ENCODE results near the gene SMIM12.

SMIM12 gene

DNA sequence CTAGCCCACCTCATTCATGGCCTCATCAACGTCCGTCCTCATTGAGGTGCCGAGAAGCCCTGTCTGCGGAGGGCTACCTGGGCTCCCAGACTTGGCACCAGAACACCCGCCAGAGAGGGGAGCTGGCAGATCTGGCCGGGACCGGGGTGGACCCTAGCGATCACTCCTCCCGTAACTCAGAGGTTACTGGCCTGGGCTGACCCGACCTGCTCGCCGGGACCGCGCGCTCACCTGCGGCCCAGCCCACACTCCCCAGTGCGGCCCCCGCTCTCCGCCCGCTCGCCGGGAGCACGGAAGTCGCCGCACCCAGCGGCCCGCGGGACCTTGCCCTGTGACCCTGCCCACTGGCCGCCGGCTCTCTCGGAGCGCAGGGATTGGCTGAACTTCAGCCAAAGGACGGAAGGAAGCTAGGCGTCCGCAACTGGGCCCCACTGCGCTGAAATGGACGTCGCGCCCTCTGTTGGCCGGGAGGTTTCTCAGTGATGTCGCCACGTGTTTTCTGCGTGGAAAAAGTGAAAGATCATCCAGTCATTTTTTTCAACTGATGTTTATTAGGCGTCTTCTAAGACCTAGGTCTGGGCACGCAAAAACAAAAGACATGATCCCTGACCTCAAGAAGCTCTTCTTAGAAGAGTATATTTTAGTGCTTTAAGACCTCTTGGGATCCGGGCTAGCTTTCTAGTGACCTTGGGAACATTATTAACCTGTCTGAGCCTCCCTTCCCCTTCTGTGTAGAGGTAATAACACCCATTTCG, at the start of gene SMIM12:
SMIM12 (minus strand) TSS at position 304 of the 755 bp plus-strand sequence. CDS start 3,772 bp downstream, outside the sequence.
- H3K36me3 Mint-ChIP-seq (ENCODE audit: insufficient read depth) = peaks cover 13% of the 10 kb centered on the region
- H3K27me3 Mint-ChIP-seq = no peaks in the 10 kb centered on the region
- H3K4me1 Mint-ChIP-seq = peaks cover 56% of the 10 kb centered on the region
- peak; percentile 87 for ATAC-seq (replicated peaks; ENCODE audit: extremely low read depth, poor library complexity, severe bottlenecking)
- H3K9me3 Mint-ChIP-seq = no peaks in the 10 kb centered on the region
- peak; percentile 75 to 82 for DNase-seq (ENCODE audit: low spot score in 2 of 2)
- H3K27ac Mint-ChIP-seq (ENCODE audit: low read depth) = peak within 1 kb of the TSS; percentile 94
- peak within 1 kb of the TSS; percentile 91 for H3K4me3 Mint-ChIP-seq

- Mint-ChIP-seq H3K27ac (ENCODE audit: low read depth) (no peak overlapping the region), H3K36me3 (ENCODE audit: insufficient read depth) (no peaks in the 10 kb centered on the region), H3K4me1 (no peaks in the 10 kb centered on the region), H3K4me3 (no peak overlapping the region), H3K27me3 (peaks cover 63% of the 10 kb centered on the region), H3K9me3 (no peaks in the 10 kb centered on the region)
- DNase-seq (ENCODE audit: low spot score in 2 of 2) = no peak
- no peak for ATAC-seq (replicated peaks; ENCODE audit: extremely low read depth, poor library complexity, severe bottlenecking)
These were observed 48.8 kb upstream of the SMIM12 start for GRCh38 chr1:34908369-34908768.

DNA sequence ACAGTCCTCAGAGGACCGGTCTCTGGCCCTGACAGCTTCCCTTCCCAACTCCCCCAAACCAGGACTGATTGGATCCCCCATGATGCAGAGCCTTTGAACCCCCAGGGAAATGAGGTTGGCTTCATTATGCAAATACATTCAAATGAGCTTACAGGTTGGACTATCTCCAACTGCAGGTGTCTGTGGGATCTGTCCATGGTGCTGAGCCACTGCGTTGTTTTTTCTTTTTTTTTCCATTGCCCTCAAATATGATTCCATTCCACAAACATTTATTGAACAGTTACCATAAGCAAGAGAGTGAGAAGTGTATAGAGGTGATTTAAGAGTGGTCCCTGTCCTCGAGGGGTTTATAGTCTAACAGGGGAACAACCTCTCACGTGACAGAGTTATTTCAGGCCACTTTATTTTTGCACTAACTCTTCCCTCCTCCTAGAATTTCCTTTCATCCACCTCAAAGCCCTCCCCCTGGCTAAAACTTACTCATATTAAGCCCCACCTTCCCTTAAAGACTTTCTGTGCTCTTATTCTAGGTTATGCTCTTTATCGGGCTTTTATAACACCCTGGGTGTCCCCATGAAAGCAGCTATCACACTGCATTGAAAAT, 48.0 kb upstream of the SMIM12 start:
- ATAC-seq (replicated peaks; ENCODE audit: extremely low read depth, poor library complexity, severe bottlenecking) (no peak), DNase-seq (ENCODE audit: low spot score in 2 of 2) (no peak)
- Mint-ChIP-seq H3K4me1 (no peaks in the 10 kb centered on the region), H3K4me3 (no peak overlapping the region), H3K27me3 (peaks cover 59% of the 10 kb centered on the region), H3K27ac (ENCODE audit: low read depth) (no peak overlapping the region), H3K9me3 (no peaks in the 10 kb centered on the region), H3K36me3 (ENCODE audit: insufficient read depth) (no peaks in the 10 kb centered on the region)

DNA sequence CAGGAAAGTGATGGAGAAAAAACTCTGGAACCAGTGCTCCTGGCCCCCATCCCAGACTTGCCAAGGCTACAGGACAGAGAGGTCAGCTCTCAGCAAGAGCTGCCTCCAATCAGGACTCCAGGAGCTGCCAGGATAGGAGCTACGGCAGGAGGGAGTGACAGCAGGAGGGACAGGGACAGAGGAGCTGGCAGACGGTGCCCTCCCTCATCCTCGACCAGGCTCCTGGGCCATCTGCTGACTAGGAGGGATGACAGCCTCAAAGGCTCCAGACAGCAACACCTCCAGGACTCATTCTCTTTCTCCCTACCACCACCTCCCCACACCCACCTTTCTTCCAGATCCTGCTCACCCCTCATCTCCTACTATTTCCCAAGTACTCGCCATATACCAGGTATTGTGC, 47.2 kb upstream of the SMIM12 start:
- Mint-ChIP-seq H3K36me3 (ENCODE audit: insufficient read depth) (no peaks in the 10 kb centered on the region), H3K9me3 (no peaks in the 10 kb centered on the region), H3K27me3 (peaks cover 65% of the 10 kb centered on the region), H3K4me3 (no peak overlapping the region), H3K27ac (ENCODE audit: low read depth) (no peak overlapping the region), H3K4me1 (no peaks in the 10 kb centered on the region)
- no peak for ATAC-seq (replicated peaks; ENCODE audit: extremely low read depth, poor library complexity, severe bottlenecking)
- no peak for DNase-seq (ENCODE audit: low spot score in 2 of 2)

DNA sequence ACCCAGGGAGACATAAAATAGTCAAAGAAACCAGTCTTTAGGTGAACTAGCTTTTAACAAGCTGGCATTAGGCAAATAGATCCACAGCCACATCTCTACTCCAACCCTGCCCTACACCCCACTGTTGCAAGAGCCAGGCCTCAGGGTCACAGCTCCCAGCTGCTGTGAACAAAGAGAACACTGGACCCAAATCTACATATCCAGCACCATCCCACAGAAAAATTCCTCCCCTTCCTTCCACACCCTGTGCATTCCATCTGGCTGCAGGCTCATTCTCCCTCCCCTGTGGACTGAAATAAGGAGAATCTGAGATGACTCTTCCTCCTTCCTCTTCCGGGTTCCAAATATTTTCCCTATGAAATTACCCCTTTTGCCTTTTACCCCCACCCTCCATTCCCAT, 46.7 kb upstream of the SMIM12 start:
- peaks cover 70% of the 10 kb centered on the region for H3K27me3 Mint-ChIP-seq
- ATAC-seq (replicated peaks; ENCODE audit: extremely low read depth, poor library complexity, severe bottlenecking) = no peak
- no peak for DNase-seq (ENCODE audit: low spot score in 2 of 2)
- H3K27ac Mint-ChIP-seq (ENCODE audit: low read depth) = no peak overlapping the region
- H3K36me3 Mint-ChIP-seq (ENCODE audit: insufficient read depth) = no peaks in the 10 kb centered on the region
- no peaks in the 10 kb centered on the region for H3K9me3 Mint-ChIP-seq
- no peaks in the 10 kb centered on the region for H3K4me1 Mint-ChIP-seq
- no peak overlapping the region for H3K4me3 Mint-ChIP-seq

GRCh38 chr1:34905098-34905459, 45.5 kb upstream of the SMIM12 start:
- no peaks in the 10 kb centered on the region for H3K36me3 Mint-ChIP-seq (ENCODE audit: insufficient read depth)
- H3K9me3 Mint-ChIP-seq = no peaks in the 10 kb centered on the region
- no peaks in the 10 kb centered on the region for H3K4me1 Mint-ChIP-seq
- no peak overlapping the region for H3K27ac Mint-ChIP-seq (ENCODE audit: low read depth)
- H3K4me3 Mint-ChIP-seq = no peak overlapping the region
- peaks cover 70% of the 10 kb centered on the region for H3K27me3 Mint-ChIP-seq
- no peak for DNase-seq (ENCODE audit: low spot score in 2 of 2)
- ATAC-seq (replicated peaks; ENCODE audit: extremely low read depth, poor library complexity, severe bottlenecking) = no peak

GRCh38 chr1:34904236-34905097, 44.9 kb upstream of the SMIM12 start:
- H3K4me3 Mint-ChIP-seq = no peak overlapping the region
- ATAC-seq (replicated peaks; ENCODE audit: extremely low read depth, poor library complexity, severe bottlenecking) (no peak), DNase-seq (ENCODE audit: low spot score in 2 of 2) (no peak)
- H3K27ac Mint-ChIP-seq (ENCODE audit: low read depth) = no peak overlapping the region
- no peaks in the 10 kb centered on the region for H3K4me1 Mint-ChIP-seq
- no peaks in the 10 kb centered on the region for H3K36me3 Mint-ChIP-seq (ENCODE audit: insufficient read depth)
- peaks cover 68% of the 10 kb centered on the region for H3K27me3 Mint-ChIP-seq
- H3K9me3 Mint-ChIP-seq = no peaks in the 10 kb centered on the region

DNA sequence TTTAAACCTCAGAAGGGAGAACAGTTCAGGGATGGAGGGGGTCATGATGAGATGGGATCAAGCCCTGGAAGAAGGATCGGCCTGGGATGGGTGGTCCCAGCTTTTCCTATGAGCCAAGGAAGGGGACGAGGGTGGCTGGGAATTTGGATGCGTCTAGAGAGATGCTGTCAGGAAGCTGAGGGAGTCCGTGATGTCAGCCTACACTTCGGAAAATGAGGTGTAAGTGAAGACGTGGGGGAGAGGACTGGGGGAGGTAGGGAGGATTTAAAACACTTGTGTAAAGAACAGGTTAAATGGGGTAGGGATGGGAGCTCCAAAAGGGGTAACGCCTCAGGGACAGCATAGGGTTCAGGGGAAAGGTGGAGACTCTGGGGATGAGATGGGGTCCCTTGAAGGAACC, 42.4 kb upstream of the SMIM12 start:
- H3K27me3 Mint-ChIP-seq = peaks cover 43% of the 10 kb centered on the region
- H3K4me1 Mint-ChIP-seq = peaks cover 5% of the 10 kb centered on the region
- H3K27ac Mint-ChIP-seq (ENCODE audit: low read depth) = no peak overlapping the region
- H3K4me3 Mint-ChIP-seq = no peak overlapping the region
- no peak for DNase-seq (ENCODE audit: low spot score in 2 of 2)
- H3K36me3 Mint-ChIP-seq (ENCODE audit: insufficient read depth) = no peaks in the 10 kb centered on the region
- ATAC-seq (replicated peaks; ENCODE audit: extremely low read depth, poor library complexity, severe bottlenecking) = no peak
- H3K9me3 Mint-ChIP-seq = no peaks in the 10 kb centered on the region

GRCh38 chr1:34900775-34901502, 41.4 kb upstream of the SMIM12 start:
- ATAC-seq (replicated peaks; ENCODE audit: extremely low read depth, poor library complexity, severe bottlenecking) (no peak), DNase-seq (ENCODE audit: low spot score in 2 of 2) (no peak)
- H3K36me3 Mint-ChIP-seq (ENCODE audit: insufficient read depth) = no peaks in the 10 kb centered on the region
- no peak overlapping the region for H3K4me3 Mint-ChIP-seq
- no peak overlapping the region for H3K27ac Mint-ChIP-seq (ENCODE audit: low read depth)
- peaks cover 33% of the 10 kb centered on the region for H3K27me3 Mint-ChIP-seq
- H3K4me1 Mint-ChIP-seq = peaks cover 5% of the 10 kb centered on the region
- H3K9me3 Mint-ChIP-seq = no peaks in the 10 kb centered on the region

- no peaks in the 10 kb centered on the region for H3K9me3 Mint-ChIP-seq
- H3K27me3 Mint-ChIP-seq = peaks cover 33% of the 10 kb centered on the region
- H3K4me1 Mint-ChIP-seq = peaks cover 5% of the 10 kb centered on the region
- DNase-seq (ENCODE audit: low spot score in 2 of 2) (no peak), ATAC-seq (replicated peaks; ENCODE audit: extremely low read depth, poor library complexity, severe bottlenecking) (no peak)
- H3K36me3 Mint-ChIP-seq (ENCODE audit: insufficient read depth) = no peaks in the 10 kb centered on the region
- no peak overlapping the region for H3K27ac Mint-ChIP-seq (ENCODE audit: low read depth)
- no peak overlapping the region for H3K4me3 Mint-ChIP-seq
These were observed 40.4 kb upstream of the SMIM12 start for GRCh38 chr1:34899906-34900305.

GRCh38 chr1:34899471-34899870, 39.9 kb upstream of the SMIM12 start:
- no peak for DNase-seq (ENCODE audit: low spot score in 2 of 2)

DNA sequence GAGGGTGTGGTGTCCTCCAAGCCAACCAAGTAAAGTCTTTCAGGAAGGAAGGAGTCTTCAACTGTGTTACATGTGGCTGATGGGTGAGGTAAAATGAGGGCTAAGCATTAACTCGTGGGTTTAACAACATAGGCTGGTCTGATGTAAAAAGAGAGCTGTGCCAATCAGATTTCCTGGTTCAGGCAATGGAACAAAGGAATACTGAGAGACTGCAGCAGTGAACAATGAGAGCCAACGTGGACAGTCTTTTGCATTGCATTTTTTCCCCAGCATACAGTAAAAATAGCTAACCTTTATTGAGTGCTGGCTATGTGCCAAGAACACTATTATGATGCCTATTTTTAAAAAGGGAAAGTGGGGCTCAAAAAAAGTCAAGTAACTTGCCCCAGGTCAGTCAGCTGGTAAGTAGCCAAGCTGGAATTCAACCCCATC, 38.8 kb upstream of the SMIM12 start:
- Mint-ChIP-seq H3K9me3 (no peaks in the 10 kb centered on the region), H3K36me3 (ENCODE audit: insufficient read depth) (no peaks in the 10 kb centered on the region), H3K27ac (ENCODE audit: low read depth) (no peak overlapping the region), H3K27me3 (peaks cover 28% of the 10 kb centered on the region), H3K4me3 (no peak overlapping the region), H3K4me1 (peaks cover 5% of the 10 kb centered on the region)
- no peak for ATAC-seq (replicated peaks; ENCODE audit: extremely low read depth, poor library complexity, severe bottlenecking)
- no peak for DNase-seq (ENCODE audit: low spot score in 2 of 2)

More at GRCh38 chr1:34899471-34899870, 39.9 kb upstream of the SMIM12 start:
- no peak for ATAC-seq (replicated peaks; ENCODE audit: extremely low read depth, poor library complexity, severe bottlenecking)
- Mint-ChIP-seq H3K27me3 (peaks cover 33% of the 10 kb centered on the region), H3K36me3 (ENCODE audit: insufficient read depth) (no peaks in the 10 kb centered on the region), H3K4me3 (no peak overlapping the region), H3K4me1 (peaks cover 5% of the 10 kb centered on the region), H3K27ac (ENCODE audit: low read depth) (no peak overlapping the region), H3K9me3 (no peaks in the 10 kb centered on the region)

Data from central memory CD8-positive, alpha-beta T cell (primary cell).